ENCODE measurements around the gene CDC5L.

CDC5L gene

DNA sequence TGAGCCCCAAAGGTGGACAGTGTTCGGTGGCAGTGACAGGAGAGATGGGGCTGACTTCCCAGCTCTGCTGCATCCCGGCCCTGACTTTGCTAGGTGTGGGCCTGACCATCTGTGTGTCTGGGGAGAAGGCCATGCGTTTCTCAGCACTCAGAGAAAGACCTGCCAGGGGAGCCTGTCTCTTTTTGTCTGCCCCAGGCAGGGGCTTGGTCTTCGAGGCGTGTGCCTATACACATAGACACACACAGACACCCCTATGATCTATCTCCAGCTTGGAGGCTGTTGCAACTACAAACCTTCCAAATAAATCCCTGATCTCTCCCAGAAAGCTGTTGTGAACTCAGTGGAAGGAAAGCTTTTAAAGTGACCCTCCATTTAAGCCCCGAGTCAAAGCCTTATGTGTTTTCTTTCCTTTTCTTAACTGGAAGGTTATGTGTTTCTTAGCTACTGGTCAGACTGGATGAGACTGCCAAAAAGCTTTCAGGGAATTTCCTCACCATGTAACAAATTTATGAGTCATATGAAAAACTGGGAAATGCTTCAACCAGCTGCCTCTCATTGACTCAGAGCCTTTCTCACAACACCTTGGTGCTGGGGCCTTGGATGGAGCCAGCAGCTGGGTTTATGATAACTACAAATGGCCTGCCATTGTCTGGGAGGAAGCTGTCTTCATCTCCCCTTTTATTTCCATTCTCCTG lies 102.6 kb downstream of the CDC5L start:
- H3K4me3 ChIP-seq (ENCODE audit: low read depth, low read length), result peak overlapping the region; percentile 34; the same call in 1 of the 2 replicates
- TF ChIP-seq CTCF (IDR thresholded peaks at IDR 0.05; ENCODE audit: low read depth, low read length), result no peak

DNA sequence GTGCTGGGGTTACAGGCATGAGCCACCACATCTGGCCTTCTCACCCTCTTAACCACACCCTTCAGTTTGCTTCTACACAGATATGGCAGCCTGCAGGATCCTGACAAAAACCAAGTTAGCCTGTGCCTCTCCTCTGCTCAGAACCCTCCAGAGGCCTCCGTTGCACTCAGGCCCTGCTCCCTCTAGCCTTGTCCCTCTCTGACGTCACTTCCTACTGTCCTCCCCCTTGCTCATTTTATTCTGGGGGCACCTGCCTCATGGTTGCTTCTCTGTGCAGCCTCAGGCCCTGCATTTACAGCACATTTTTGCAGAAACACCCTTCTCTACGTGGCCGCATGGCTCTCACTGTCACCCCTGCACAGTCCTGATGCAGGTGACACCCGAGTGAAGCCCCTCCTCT lies 105.6 kb downstream of the CDC5L start:
- no peak for TF ChIP-seq CTCF (IDR thresholded peaks at IDR 0.05; ENCODE audit: low read depth, low read length)
- H3K4me3 ChIP-seq (ENCODE audit: low read depth, low read length), result no peak overlapping the region

GRCh38 chr6:44493593-44493992 lies 106.1 kb downstream of the CDC5L start:
- no peak for TF ChIP-seq CTCF (IDR thresholded peaks at IDR 0.05; ENCODE audit: low read depth, low read length)
- H3K4me3 ChIP-seq (ENCODE audit: low read depth, low read length), result no peak overlapping the region

GRCh38 chr6:44494011-44494501 lies 106.5 kb downstream of the CDC5L start:
- TF ChIP-seq CTCF (IDR thresholded peaks at IDR 0.05; ENCODE audit: low read depth, low read length), result peak; percentile 20; the same call in 1 of the 2 replicates
- no peak overlapping the region for H3K4me3 ChIP-seq (ENCODE audit: low read depth, low read length)

GRCh38 chr6:44495036-44495901 lies 107.8 kb downstream of the CDC5L start:
- no peak overlapping the region for H3K4me3 ChIP-seq (ENCODE audit: low read depth, low read length)
- TF ChIP-seq CTCF (IDR thresholded peaks at IDR 0.05; ENCODE audit: low read depth, low read length), result no peak

DNA sequence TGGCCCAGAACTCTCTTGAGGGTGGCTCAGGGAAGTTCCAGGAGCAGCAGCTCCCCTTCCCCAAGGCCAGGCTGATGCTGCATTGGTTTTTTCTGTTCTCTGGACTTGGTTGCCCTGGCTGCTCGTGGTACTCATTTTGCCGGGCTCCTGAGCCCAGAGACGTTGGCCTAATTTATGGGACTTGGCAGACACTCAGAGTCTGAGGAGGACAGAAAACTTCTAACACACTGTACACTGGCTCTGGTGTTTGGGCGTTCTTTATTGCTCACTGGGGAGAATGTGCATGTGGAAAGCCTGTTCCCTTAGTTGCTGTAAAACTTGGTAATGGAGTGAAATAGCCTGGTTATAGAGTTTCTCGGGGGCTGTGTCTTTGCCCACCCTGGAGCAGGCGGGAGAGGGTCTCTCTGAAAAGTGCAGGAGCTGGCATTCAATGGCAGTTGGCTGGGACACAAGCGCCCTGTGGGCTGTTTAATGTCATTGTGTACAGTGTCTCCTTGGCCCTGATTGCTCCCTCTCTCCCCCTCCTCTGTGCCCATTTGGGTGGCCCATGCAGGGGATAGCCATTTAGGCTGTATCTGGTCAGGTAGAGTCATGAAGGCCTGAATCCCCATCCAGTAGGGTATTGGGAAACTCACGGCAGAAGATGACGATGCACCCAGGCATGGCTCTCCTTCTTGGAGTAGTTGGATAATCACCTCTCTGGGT lies 109.3 kb downstream of the CDC5L start:
- TF ChIP-seq CTCF (IDR thresholded peaks at IDR 0.05; ENCODE audit: low read depth, low read length), result no peak
- H3K4me3 ChIP-seq (ENCODE audit: low read depth, low read length), result no peak overlapping the region
